GM12878 (cell line): Measurements from ENCODE around the gene RBM26. TPM values are rescaled to one million over a fixed set of nuclear protein-coding genes. Genes with fewer than 3 reads are reported as not detected.

Source experiments
- ATAC-seq: fragments of 200-7000 bp; cut with Tn5 transposase; 3 replicates; pipeline ENCODE4 v1.9.1; 2020; ENCODE audit warnings: mild to moderate bottlenecking, moderate library complexity
- BruUV-seq: library from RNA; stranded (reverse); fragments of 400-500 nt; replicated peaks from 2 replicates; lab custom pipeline; 2021; lab: Mats Ljungman, UMichigan
- CTCF ChIA-PET: fragments of 300-600 bp; sonication (Branson Sonifier 250); formaldehyde crosslinking; extraction: SDS; loops from one replicate; lab custom pipeline; 2021; ENCODE audit warnings: inconsistent platforms; lab: Yijun Ruan, JAX
- POLR2A ChIA-PET: fragments of 350-600 bp; formaldehyde crosslinking; extraction: SDS; loops from one replicate; lab custom pipeline; 2021; ENCODE audit warnings: inconsistent platforms; lab: Charles Lee
- RAD21 ChIA-PET: fragments of 300-600 bp; sonication (Branson Sonifier 250); formaldehyde crosslinking; loops from one replicate; lab custom pipeline; 2023; ENCODE audit warnings: antibody characterized with exemption; ENCODE audit not compliant: unreplicated experiment; lab: Charles Lee
- SMC1A ChIA-PET: fragments of 300-600 bp; sonication (Branson Sonifier 250); formaldehyde crosslinking; loops from one replicate; lab custom pipeline; 2023; ENCODE audit not compliant: unreplicated experiment, uncharacterized antibody; lab: Charles Lee
- DNase-seq: peaks from one replicate; pipeline ENCODE4 v3.0.0-alpha.2; 2011; ENCODE audit warnings: low read depth, low spot score
- FAIRE-seq: peaks from 3 replicates; lab custom pipeline; 2011; peaks lifted over from hg19 to GRCh38; lab: Jason Lieb, UNC
- H2AFZ ChIP-seq: 2 replicates; pipeline ENCODE4 v1.6.0; 2011; ENCODE audit warnings: low read depth, low read length, control low read depth; ENCODE audit not compliant: control insufficient read depth
- H3K27ac ChIP-seq: 2 replicates; pipeline ENCODE4 v1.5.1; 2011; ENCODE audit warnings: control low read depth; ENCODE audit not compliant: control insufficient read depth, insufficient read depth
- H3K27me3 ChIP-seq, 2 experiments: replicated peaks in 1 of 2; 2 replicates each; pipeline versions ENCODE4 v1.6.0 to v1.6.1; 2011; ENCODE audit warnings: low read length in 1 of 2; ENCODE audit not compliant: control insufficient read depth in 2 of 2, insufficient read depth in 2 of 2
- H3K36me3 ChIP-seq, 2 experiments: 2 replicates each; pipeline ENCODE4 v1.5.1; 2011; ENCODE audit warnings: low read length in 1 of 2; ENCODE audit not compliant: control insufficient read depth in 2 of 2, insufficient read depth in 2 of 2
- H3K4me1 ChIP-seq: 2 replicates; pipeline ENCODE4 v1.6.1; 2011; ENCODE audit warnings: mild to moderate bottlenecking, low read length, moderate library complexity, mixed read lengths; ENCODE audit not compliant: control insufficient read depth, insufficient read depth
- H3K4me2 ChIP-seq: 2 replicates; pipeline ENCODE4 v1.6.0; 2011; ENCODE audit warnings: control low read depth; ENCODE audit not compliant: control insufficient read depth, insufficient read depth
- H3K4me3 ChIP-seq: fragments of 200-600 bp; sonication (generic); 2 replicates; pipeline ENCODE4 v1.5.1; 2016
- H3K79me2 ChIP-seq: 2 replicates; pipeline ENCODE4 v1.6.0; 2011; ENCODE audit warnings: low read length; ENCODE audit not compliant: control insufficient read depth, insufficient read depth
- H3K9ac ChIP-seq: 2 replicates; pipeline ENCODE4 v1.8.0; 2011; ENCODE audit warnings: low read length, control low read depth, mixed read lengths; ENCODE audit not compliant: control insufficient read depth, insufficient read depth
- H3K9me3 ChIP-seq: replicated peaks from 3 replicates; pipeline ENCODE4 v1.5.1; 2011; ENCODE audit warnings: mild to moderate bottlenecking, low read length; ENCODE audit not compliant: control insufficient read depth, insufficient read depth
- H4K20me1 ChIP-seq: 2 replicates; pipeline ENCODE4 v1.6.0; 2011; ENCODE audit not compliant: control insufficient read depth, insufficient read depth
- BRCA1 ChIP-seq: IDR thresholded peaks from 2 replicates; pipeline ENCODE4 v1.6.1; 2011; ENCODE audit warnings: low read depth, low read length, improper control_type of control experiment
- CBX3 ChIP-seq: fragments of 200-600 bp; sonication (generic); IDR thresholded peaks from 2 replicates; pipeline ENCODE4 v1.6.1; 2016; ENCODE audit warnings: low read depth, borderline replicate concordance
- CEBPZ ChIP-seq: fragments of 150-350 bp; IDR thresholded peaks from 2 replicates; pipeline ENCODE4 v1.6.1; 2016; ENCODE audit warnings: low read depth, low read length
- CHD4 ChIP-seq: fragments of 200-600 bp; sonication (generic); IDR thresholded peaks from 2 replicates; pipeline ENCODE4 v1.6.1; 2016; ENCODE audit warnings: mild to moderate bottlenecking
- CREM ChIP-seq: IDR thresholded peaks from 2 replicates; pipeline ENCODE4 v1.6.1; 2014; ENCODE audit warnings: antibody characterized with exemption, low read depth
- HDGF ChIP-seq: fragments of 450-650 bp; IDR thresholded peaks from 2 replicates; pipeline ENCODE4 v1.6.1; 2016; ENCODE audit warnings: antibody characterized with exemption
- NRF1 ChIP-seq: conservative IDR thresholded peaks from 2 replicates; pipeline ENCODE4 v1.6.1; 2011; ENCODE audit warnings: mild to moderate bottlenecking, low read depth, low read length, improper control_type of control experiment
- PAX5 ChIP-seq: IDR thresholded peaks from 2 replicates; pipeline ENCODE4 v1.6.1; 2011; ENCODE audit warnings: low read depth, low read length, borderline replicate concordance
- PML ChIP-seq: IDR thresholded peaks from 2 replicates; pipeline ENCODE4 v1.6.1; 2012; ENCODE audit warnings: low read length, inconsistent platforms
- POLR2A ChIP-seq: IDR thresholded peaks from 2 replicates; pipeline ENCODE4 v1.6.1; 2011; ENCODE audit warnings: low read depth, mild to moderate bottlenecking, low read length
- SIN3A ChIP-seq: IDR thresholded peaks from 2 replicates; pipeline ENCODE4 v1.6.1; 2012; ENCODE audit warnings: low read depth, low read length, improper control_type of control experiment
- SMAD5 ChIP-seq: IDR thresholded peaks from 2 replicates; pipeline ENCODE4 v1.6.1; 2016; ENCODE audit warnings: antibody characterized with exemption, low read depth
- SMARCA5 ChIP-seq: fragments of 450-650 bp; IDR thresholded peaks from 2 replicates; pipeline ENCODE4 v1.6.1; 2017; ENCODE audit warnings: mild to moderate bottlenecking
- YBX1 ChIP-seq: fragments of 450-650 bp; IDR thresholded peaks from 2 replicates; pipeline ENCODE4 v1.6.1; 2016; ENCODE audit warnings: antibody characterized with exemption
- in situ Hi-C: fragments of 300-500 bp; cut with MboI; formaldehyde crosslinking; loops from 9 replicates; pipeline ENCODE4 v1.14.3; 2018; ENCODE audit warnings: mixed read lengths
- intact Hi-C: fragments of 100-400 bp; cut with micrococcal nuclease; formaldehyde crosslinking; loops from one replicate; pipeline ENCODE4 v1.14.2; 2022; ENCODE audit not compliant: unreplicated experiment
- polyA plus RNA-seq, 11 experiments: library from polyadenylated mRNA; depleted of rRNA in 4 of 11; unstranded in 6 of 11; stranded (reverse) in 5 of 11; fragments of >200 nt; fragmentation: Nextera tagmentation in 4 of 11; fragmentation: Illumina TruSeq in 1 of 11; extraction: Ambion mirVana in 4 of 11; extraction: Trizol in 1 of 11; gene quantifications; 1 replicate in 1 of 11; 2 replicates in 10 of 11; pipeline versions ENCODE4 v1.2.1 to v1.2.3, GENCODE V29; 2011 to 2016; ENCODE audit warnings: inconsistent platforms in 2 of 11, missing spikeins in 2 of 11, low read depth in 1 of 11
- total RNA-seq, 4 experiments: library from RNA; depleted of rRNA in 3 of 4; stranded (reverse); fragments of >200 nt in 3 of 4; fragmentation: Illumina TruSeq in 1 of 4; extraction: Trizol in 1 of 4; gene quantifications; 2 replicates each; pipeline versions ENCODE4 v1.2.1 to v1.2.3, GENCODE V29; 2013 to 2021
- TF ChIP-seq, protein P1 (sequence below): fragments of 450-650 bp; conservative IDR thresholded peaks from 2 replicates; pipeline ENCODE4 v1.6.1; 2017; ENCODE audit warnings: mild to moderate bottlenecking, moderate library complexity
- TF ChIP-seq, protein P2 (sequence below): fragments of 450-650 bp; IDR thresholded peaks from 2 replicates; pipeline ENCODE4 v1.6.1; 2018; ENCODE audit warnings: mild to moderate bottlenecking, low read depth, moderate library complexity; ENCODE audit not compliant: partially characterized antibody

Gene RBM26
- total and polyA plus RNA-seq, 10 of the 15 experiments (the other 5 are each of a cell fraction or from before 2014, with no cell fraction given) = 17.6 to 71.3 (median 38.9) TPM

DNA sequence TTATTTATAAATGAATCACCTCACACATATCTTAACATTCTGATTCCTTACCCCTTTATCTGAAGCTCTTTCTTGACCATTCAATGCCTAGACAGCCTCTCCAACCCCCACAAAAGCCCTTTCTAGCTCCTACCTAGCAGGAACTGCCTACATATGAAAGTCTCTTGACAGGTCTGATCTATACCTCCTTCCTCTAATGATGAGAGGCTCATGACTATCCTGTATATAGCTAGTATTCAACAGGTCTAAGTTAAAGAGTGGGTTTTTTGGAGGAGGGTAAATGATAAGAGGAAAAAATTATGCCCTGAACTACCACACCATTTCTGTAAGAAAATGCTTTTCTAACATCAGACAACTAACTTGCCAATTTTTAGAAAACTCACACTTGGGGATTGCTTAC is 47.0 kb downstream of the RBM26 start:
- intact Hi-C loops (no loop called here), in situ Hi-C loops (no loop called here)
- no peak for DNase-seq
- TF ChIP-seq, protein P1, sequence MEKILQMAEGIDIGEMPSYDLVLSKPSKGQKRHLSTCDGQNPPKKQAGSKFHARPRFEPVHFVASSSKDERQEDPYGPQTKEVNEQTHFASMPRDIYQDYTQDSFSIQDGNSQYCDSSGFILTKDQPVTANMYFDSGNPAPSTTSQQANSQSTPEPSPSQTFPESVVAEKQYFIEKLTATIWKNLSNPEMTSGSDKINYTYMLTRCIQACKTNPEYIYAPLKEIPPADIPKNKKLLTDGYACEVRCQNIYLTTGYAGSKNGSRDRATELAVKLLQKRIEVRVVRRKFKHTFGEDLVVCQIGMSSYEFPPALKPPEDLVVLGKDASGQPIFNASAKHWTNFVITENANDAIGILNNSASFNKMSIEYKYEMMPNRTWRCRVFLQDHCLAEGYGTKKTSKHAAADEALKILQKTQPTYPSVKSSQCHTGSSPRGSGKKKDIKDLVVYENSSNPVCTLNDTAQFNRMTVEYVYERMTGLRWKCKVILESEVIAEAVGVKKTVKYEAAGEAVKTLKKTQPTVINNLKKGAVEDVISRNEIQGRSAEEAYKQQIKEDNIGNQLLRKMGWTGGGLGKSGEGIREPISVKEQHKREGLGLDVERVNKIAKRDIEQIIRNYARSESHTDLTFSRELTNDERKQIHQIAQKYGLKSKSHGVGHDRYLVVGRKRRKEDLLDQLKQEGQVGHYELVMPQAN = no peak
- TF ChIP-seq SMARCA5 = no peak
- TF ChIP-seq BRCA1 = no peak
- TF ChIP-seq SMAD5 = no peak
- no peak for TF ChIP-seq HDGF
- no peak for TF ChIP-seq CREM
- TF ChIP-seq, protein P2, sequence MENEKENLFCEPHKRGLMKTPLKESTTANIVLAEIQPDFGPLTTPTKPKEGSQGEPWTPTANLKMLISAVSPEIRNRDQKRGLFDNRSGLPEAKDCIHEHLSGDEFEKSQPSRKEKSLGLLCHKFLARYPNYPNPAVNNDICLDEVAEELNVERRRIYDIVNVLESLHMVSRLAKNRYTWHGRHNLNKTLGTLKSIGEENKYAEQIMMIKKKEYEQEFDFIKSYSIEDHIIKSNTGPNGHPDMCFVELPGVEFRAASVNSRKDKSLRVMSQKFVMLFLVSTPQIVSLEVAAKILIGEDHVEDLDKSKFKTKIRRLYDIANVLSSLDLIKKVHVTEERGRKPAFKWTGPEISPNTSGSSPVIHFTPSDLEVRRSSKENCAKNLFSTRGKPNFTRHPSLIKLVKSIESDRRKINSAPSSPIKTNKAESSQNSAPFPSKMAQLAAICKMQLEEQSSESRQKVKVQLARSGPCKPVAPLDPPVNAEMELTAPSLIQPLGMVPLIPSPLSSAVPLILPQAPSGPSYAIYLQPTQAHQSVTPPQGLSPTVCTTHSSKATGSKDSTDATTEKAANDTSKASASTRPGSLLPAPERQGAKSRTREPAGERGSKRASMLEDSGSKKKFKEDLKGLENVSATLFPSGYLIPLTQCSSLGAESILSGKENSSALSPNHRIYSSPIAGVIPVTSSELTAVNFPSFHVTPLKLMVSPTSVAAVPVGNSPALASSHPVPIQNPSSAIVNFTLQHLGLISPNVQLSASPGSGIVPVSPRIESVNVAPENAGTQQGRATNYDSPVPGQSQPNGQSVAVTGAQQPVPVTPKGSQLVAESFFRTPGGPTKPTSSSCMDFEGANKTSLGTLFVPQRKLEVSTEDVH = no peak
- no peak for TF ChIP-seq CHD4
- no peak for TF ChIP-seq CEBPZ
- no peak for TF ChIP-seq YBX1
- no peak for TF ChIP-seq CBX3
- TF ChIP-seq NRF1 = no peak
- no peak for TF ChIP-seq SIN3A
- TF ChIP-seq PAX5 = no peak
- TF ChIP-seq POLR2A = no peak
- TF ChIP-seq PML = no peak
- ChIA-PET SMC1A (interaction anchor here (0.8 to 3.5 kb wide), 8 partner anchors 10 to 182 kb away, joined by 3 to 14 read pairs (median 4); no protein-coding TSS in a partner anchor), CTCF (interaction anchor here (1.1 to 1.9 kb wide), 3 partner anchors 8 to 32 kb away, joined by 3 to 9 read pairs (median 4); no protein-coding TSS in a partner anchor), RAD21 (interaction anchor here (0.8 to 1.7 kb wide), 3 partner anchors 10 to 182 kb away, joined by 3 to 4 read pairs (median 4); no protein-coding TSS in a partner anchor), POLR2A (no interaction called here)
- no TSS peak for BruUV-seq
- Histone ChIP-seq H3K4me2 (no peak overlapping the region), H3K4me1 (no peaks in the 10 kb centered on the region; the same call in 1 of the 2 replicates), H3K9me3 (no peaks in the 10 kb centered on the region), H2AFZ (no peak overlapping the region), H3K27ac (peak overlapping the region; percentile 28; the same call in 1 of the 2 replicates), H4K20me1 (no peaks in the 10 kb centered on the region), H3K9ac (no peak overlapping the region), H3K36me3 (peaks cover 1 to 24% of the 10 kb centered on the region in 2 experiments; a peak in 2 of 4 replicates), H3K79me2 (no peaks in the 10 kb centered on the region; the same call in 1 of the 2 replicates), H3K4me3 (no peak overlapping the region), H3K27me3 (no peaks in the 10 kb centered on the region)
- no peak for FAIRE-seq
- peak; percentile 48 for ATAC-seq
